Measurements from ENCODE around the gene METTL5. TPM values are rescaled to one million over a fixed set of nuclear protein-coding genes. Genes with fewer than 3 reads are reported as not detected.

Gene METTL5
- total RNA-seq, 2 experiments from 2014 or later: 57.3 to 66.0 TPM

- Mint-ChIP-seq H3K4me3 (no peak overlapping the region), H3K27ac (no peak overlapping the region), H3K27me3 (ENCODE audit: low read depth) (no peaks in the 10 kb centered on the region), H3K36me3 (ENCODE audit: low read depth) (peaks cover 48% of the 10 kb centered on the region), H3K9me3 (ENCODE audit: insufficient read depth) (no peaks in the 10 kb centered on the region), H3K4me1 (ENCODE audit: low read depth) (peaks cover 10% of the 10 kb centered on the region)
- POLR2A ChIA-PET: no interaction called here
- no peak for DNase-seq
- ATAC-seq: no peak
- CTCF ChIA-PET: interaction anchor here (0.6 kb wide), 1 partner anchor 207 kb away, joined by 3 read pairs; no protein-coding TSS in a partner anchor
These were observed 18.1 kb downstream of the METTL5 start for GRCh38 chr2:169806586-169806985.

GRCh38 chr2:169803480-169803879, 21.2 kb downstream of the METTL5 start:
- Mint-ChIP-seq H3K27ac (no peak overlapping the region), H3K36me3 (ENCODE audit: low read depth) (peaks cover 41% of the 10 kb centered on the region), H3K9me3 (ENCODE audit: insufficient read depth) (no peaks in the 10 kb centered on the region), H3K4me3 (no peak overlapping the region), H3K4me1 (ENCODE audit: low read depth) (peaks cover 19% of the 10 kb centered on the region), H3K27me3 (ENCODE audit: low read depth) (no peaks in the 10 kb centered on the region)
- POLR2A ChIA-PET: interaction anchor here (0.6 to 1.4 kb wide), 3 partner anchors 24 to 219 kb away, joined by 3 to 4 read pairs (median 3); partner anchors contain the start of gene UBR3
- CTCF ChIA-PET: interaction anchor here (2.6 kb wide), 1 partner anchor 21 kb away, joined by 11 read pairs; the partner anchor contains the start of gene METTL5
- no peak for ATAC-seq
- no peak for DNase-seq

GRCh38 chr2:169798718-169799592, 25.8 kb downstream of the METTL5 start, which contains the start of gene SSB:
Gene SSB, plus strand, starts transcription at chr2:169798871. Its CDS starts 2,090 bp downstream, at chr2:169800961.
- CTCF ChIA-PET: interaction anchor here (2.9 kb wide), 1 partner anchor 25 kb away, joined by 13 read pairs; no protein-coding TSS in a partner anchor
- ATAC-seq (peak; percentile 97), DNase-seq (peak; percentile 97)
- Mint-ChIP-seq H3K27me3 (ENCODE audit: low read depth) (peaks cover 3% of the 10 kb centered on the region), H3K27ac (peak within 1 kb of the TSS; percentile 83), H3K4me3 (peak within 1 kb of the TSS; percentile 80), H3K9me3 (ENCODE audit: insufficient read depth) (no peaks in the 10 kb centered on the region), H3K4me1 (ENCODE audit: low read depth) (peaks cover 25% of the 10 kb centered on the region), H3K36me3 (ENCODE audit: low read depth) (peaks cover 17% of the 10 kb centered on the region)
- POLR2A ChIA-PET: interaction anchor here (0.7 to 2.5 kb wide), 2 partner anchors 29 to 214 kb away, joined by 4 to 19 read pairs; partner anchors contain the start of gene UBR3

GRCh38 chr2:169798397-169798717, 26.3 kb downstream of the METTL5 start:
- H3K9me3 Mint-ChIP-seq (ENCODE audit: insufficient read depth): no peaks in the 10 kb centered on the region
- peak overlapping the region; percentile 83 for H3K27ac Mint-ChIP-seq

GRCh38 chr2:169797601-169798000, 27.1 kb downstream of the METTL5 start:
- H3K27me3 Mint-ChIP-seq (ENCODE audit: low read depth): peaks cover 3% of the 10 kb centered on the region
- peak overlapping the region; percentile 28 for H3K27ac Mint-ChIP-seq
- ChIA-PET CTCF (interaction anchor here (2.9 kb wide), 1 partner anchor 26 kb away, joined by 13 read pairs; no protein-coding TSS in a partner anchor), POLR2A (interaction anchor here (2.5 kb wide), 1 partner anchor 30 kb away, joined by 19 read pairs; the partner anchor contains the start of gene UBR3)
- DNase-seq (no peak), ATAC-seq (no peak)
- peak overlapping the region; percentile 24 for H3K4me3 Mint-ChIP-seq
- peaks cover 24% of the 10 kb centered on the region for H3K4me1 Mint-ChIP-seq (ENCODE audit: low read depth)
- H3K36me3 Mint-ChIP-seq (ENCODE audit: low read depth): peaks cover 16% of the 10 kb centered on the region
- no peaks in the 10 kb centered on the region for H3K9me3 Mint-ChIP-seq (ENCODE audit: insufficient read depth)

More at GRCh38 chr2:169798397-169798717, 26.3 kb downstream of the METTL5 start:
- ATAC-seq (no peak), DNase-seq (no peak)
- CTCF ChIA-PET: interaction anchor here (2.9 kb wide), 1 partner anchor 25 kb away, joined by 13 read pairs; no protein-coding TSS in a partner anchor
- Mint-ChIP-seq H3K4me1 (ENCODE audit: low read depth) (peaks cover 25% of the 10 kb centered on the region), H3K36me3 (ENCODE audit: low read depth) (peaks cover 17% of the 10 kb centered on the region), H3K27me3 (ENCODE audit: low read depth) (peaks cover 3% of the 10 kb centered on the region), H3K4me3 (peak overlapping the region; percentile 80)
- POLR2A ChIA-PET: interaction anchor here (0.7 to 2.5 kb wide), 2 partner anchors 29 to 214 kb away, joined by 4 to 19 read pairs; partner anchors contain the start of gene UBR3

GRCh38 chr2:169796441-169796840, 28.3 kb downstream of the METTL5 start:
- H3K9me3 Mint-ChIP-seq (ENCODE audit: insufficient read depth): no peaks in the 10 kb centered on the region
- POLR2A ChIA-PET: no interaction called here
- peaks cover 3% of the 10 kb centered on the region for H3K27me3 Mint-ChIP-seq (ENCODE audit: low read depth)
- H3K4me1 Mint-ChIP-seq (ENCODE audit: low read depth): peaks cover 15% of the 10 kb centered on the region
- H3K4me3 Mint-ChIP-seq: no peak overlapping the region
- ATAC-seq: no peak
- no peak overlapping the region for H3K27ac Mint-ChIP-seq
- DNase-seq: no peak
- H3K36me3 Mint-ChIP-seq (ENCODE audit: low read depth): peaks cover 9% of the 10 kb centered on the region
- CTCF ChIA-PET: no interaction called here

- ChIA-PET POLR2A (no interaction called here), CTCF (interaction anchor here (0.8 to 1.7 kb wide), 4 partner anchors 25 to 267 kb away, joined by 3 to 4 read pairs (median 4); no protein-coding TSS in a partner anchor)
- Mint-ChIP-seq H3K4me1 (ENCODE audit: low read depth) (peaks cover 10% of the 10 kb centered on the region), H3K9me3 (ENCODE audit: insufficient read depth) (no peaks in the 10 kb centered on the region), H3K36me3 (ENCODE audit: low read depth) (peaks cover 4% of the 10 kb centered on the region), H3K4me3 (no peak overlapping the region), H3K27ac (no peak overlapping the region), H3K27me3 (ENCODE audit: low read depth) (peaks cover 3% of the 10 kb centered on the region)
- DNase-seq (no peak), ATAC-seq (no peak)
These were observed 29.5 kb downstream of the METTL5 start for GRCh38 chr2:169795181-169795580.

- H3K4me3 Mint-ChIP-seq: no peak overlapping the region
- no peak for ATAC-seq
- H3K9me3 Mint-ChIP-seq (ENCODE audit: insufficient read depth): no peaks in the 10 kb centered on the region
- peaks cover 19% of the 10 kb centered on the region for H3K27me3 Mint-ChIP-seq (ENCODE audit: low read depth)
- no peak for DNase-seq
- ChIA-PET POLR2A (no interaction called here), CTCF (interaction anchor here (1.0 to 1.1 kb wide), 2 partner anchors 12 to 30 kb away, joined by 3 to 4 read pairs; no protein-coding TSS in a partner anchor)
- no peaks in the 10 kb centered on the region for H3K36me3 Mint-ChIP-seq (ENCODE audit: low read depth)
- peaks cover 8% of the 10 kb centered on the region for H3K4me1 Mint-ChIP-seq (ENCODE audit: low read depth)
- H3K27ac Mint-ChIP-seq: no peak overlapping the region
These were observed 34.1 kb downstream of the METTL5 start for GRCh38 chr2:169790581-169790980.

GRCh38 chr2:169782513-169782912, 42.2 kb downstream of the METTL5 start:
- H3K4me1 Mint-ChIP-seq (ENCODE audit: low read depth): peaks cover 4% of the 10 kb centered on the region
- ChIA-PET POLR2A (no interaction called here), CTCF (no interaction called here)
- peaks cover 7% of the 10 kb centered on the region for H3K27me3 Mint-ChIP-seq (ENCODE audit: low read depth)
- DNase-seq (no peak), ATAC-seq (no peak)
- no peak overlapping the region for H3K27ac Mint-ChIP-seq
- H3K36me3 Mint-ChIP-seq (ENCODE audit: low read depth): no peaks in the 10 kb centered on the region
- H3K9me3 Mint-ChIP-seq (ENCODE audit: insufficient read depth): no peaks in the 10 kb centered on the region
- H3K4me3 Mint-ChIP-seq: no peak overlapping the region

- Mint-ChIP-seq H3K4me3 (no peak overlapping the region), H3K4me1 (ENCODE audit: low read depth) (peaks cover 4% of the 10 kb centered on the region), H3K27ac (no peak overlapping the region), H3K27me3 (ENCODE audit: low read depth) (peaks cover 7% of the 10 kb centered on the region), H3K9me3 (ENCODE audit: insufficient read depth) (no peaks in the 10 kb centered on the region), H3K36me3 (ENCODE audit: low read depth) (no peaks in the 10 kb centered on the region)
- POLR2A ChIA-PET: no interaction called here
- ATAC-seq: no peak
- CTCF ChIA-PET: no interaction called here
- DNase-seq: no peak
These were observed 43.3 kb downstream of the METTL5 start for GRCh38 chr2:169781249-169782013.

GRCh38 chr2:169778446-169778845, 46.3 kb downstream of the METTL5 start:
- Mint-ChIP-seq H3K27me3 (ENCODE audit: low read depth) (peaks cover 4% of the 10 kb centered on the region), H3K4me1 (ENCODE audit: low read depth) (peaks cover 4% of the 10 kb centered on the region)
- POLR2A ChIA-PET: no interaction called here

More at GRCh38 chr2:169778446-169778845, 46.3 kb downstream of the METTL5 start:
- CTCF ChIA-PET: interaction anchor here (1.5 kb wide), 1 partner anchor 12 kb away, joined by 4 read pairs; no protein-coding TSS in a partner anchor
- DNase-seq: no peak
- Mint-ChIP-seq H3K4me3 (no peak overlapping the region), H3K27ac (no peak overlapping the region), H3K36me3 (ENCODE audit: low read depth) (no peaks in the 10 kb centered on the region), H3K9me3 (ENCODE audit: insufficient read depth) (no peaks in the 10 kb centered on the region)
- no peak for ATAC-seq

Data from activated CD8-positive, alpha-beta T cell treated with anti-CD3 and anti-CD28 coated beads, Interleukin-2, amount 10 ng/mL, durations not matched to agents 7 days and 5 days (primary cell).